Measurements from ENCODE around the gene ZNF582. TPM values are rescaled to one million over a fixed set of nuclear protein-coding genes. Genes with fewer than 3 reads are reported as not detected.

ZNF582 gene
- total and polyA plus RNA-seq, 2 donors (not counting 3 experiments of a cell fraction or from before 2014, with no cell fraction given): 2.5 to 2.9 TPM

- BruUV-seq (replicated peaks): no TSS peak
- TF ChIP-seq, protein P1, sequence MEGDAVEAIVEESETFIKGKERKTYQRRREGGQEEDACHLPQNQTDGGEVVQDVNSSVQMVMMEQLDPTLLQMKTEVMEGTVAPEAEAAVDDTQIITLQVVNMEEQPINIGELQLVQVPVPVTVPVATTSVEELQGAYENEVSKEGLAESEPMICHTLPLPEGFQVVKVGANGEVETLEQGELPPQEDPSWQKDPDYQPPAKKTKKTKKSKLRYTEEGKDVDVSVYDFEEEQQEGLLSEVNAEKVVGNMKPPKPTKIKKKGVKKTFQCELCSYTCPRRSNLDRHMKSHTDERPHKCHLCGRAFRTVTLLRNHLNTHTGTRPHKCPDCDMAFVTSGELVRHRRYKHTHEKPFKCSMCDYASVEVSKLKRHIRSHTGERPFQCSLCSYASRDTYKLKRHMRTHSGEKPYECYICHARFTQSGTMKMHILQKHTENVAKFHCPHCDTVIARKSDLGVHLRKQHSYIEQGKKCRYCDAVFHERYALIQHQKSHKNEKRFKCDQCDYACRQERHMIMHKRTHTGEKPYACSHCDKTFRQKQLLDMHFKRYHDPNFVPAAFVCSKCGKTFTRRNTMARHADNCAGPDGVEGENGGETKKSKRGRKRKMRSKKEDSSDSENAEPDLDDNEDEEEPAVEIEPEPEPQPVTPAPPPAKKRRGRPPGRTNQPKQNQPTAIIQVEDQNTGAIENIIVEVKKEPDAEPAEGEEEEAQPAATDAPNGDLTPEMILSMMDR (IDR thresholded peaks at IDR 0.05; ENCODE audit: extremely low read depth in 1 of 2, insufficient read depth in 1 of 2, low read depth in 1 of 2, low read length in 2 of 2): no peak
- TF ChIP-seq EZH2 (IDR thresholded peaks at IDR 0.05; ENCODE audit: borderline replicate concordance, low read depth, low read length, severe bottlenecking): no peak
- no peak for TF ChIP-seq MYC (IDR thresholded peaks at IDR 0.05; ENCODE audit: low read depth, low read length)
- TF ChIP-seq GATA2 (IDR thresholded peaks at IDR 0.05; ENCODE audit: insufficient read depth, insufficient read length, low read depth, low read length): no peak
- no peak for TF ChIP-seq POLR2AphosphoS5 (IDR thresholded peaks at IDR 0.05; ENCODE audit: insufficient read depth, low read depth, low read length)
- no peak for TF ChIP-seq JUN (IDR thresholded peaks at IDR 0.05; ENCODE audit: borderline replicate concordance, insufficient read depth, insufficient read length, low read depth)
- no peak for TF ChIP-seq FOS (IDR thresholded peaks at IDR 0.05; ENCODE audit: borderline replicate concordance, insufficient read depth, low read length)
- TF ChIP-seq, protein P2, sequence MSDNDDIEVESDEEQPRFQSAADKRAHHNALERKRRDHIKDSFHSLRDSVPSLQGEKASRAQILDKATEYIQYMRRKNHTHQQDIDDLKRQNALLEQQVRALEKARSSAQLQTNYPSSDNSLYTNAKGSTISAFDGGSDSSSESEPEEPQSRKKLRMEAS (IDR thresholded peaks at IDR 0.05; ENCODE audit: insufficient read depth, insufficient read length): no peak
- DNase-seq (ENCODE audit: low read depth, low spot score): no peak
- Histone ChIP-seq H3K27me3 (ENCODE audit: control insufficient read depth in 2 of 2, insufficient read depth in 2 of 2, low read length in 2 of 2) (no peaks in the 10 kb centered on the region), H3K4me3 (replicated peaks in 1 of 3; ENCODE audit: insufficient read depth in 1 of 3, low read depth in 1 of 3, low read length in 3 of 3) (no peak overlapping the region), H3K9me1 (replicated peaks; ENCODE audit: control insufficient read depth, extremely low read depth, insufficient read depth, low read length) (no peaks in the 10 kb centered on the region), H3K36me3 (ENCODE audit: control insufficient read depth in 2 of 2, extremely low read depth in 1 of 2, insufficient read depth in 2 of 2, low read length in 2 of 2) (peaks cover 19 to 23% of the 10 kb centered on the region in 2 experiments), H4K20me1 (replicated peaks; ENCODE audit: control insufficient read depth, extremely low read depth, insufficient read depth, low read length) (no peaks in the 10 kb centered on the region), H3K27ac (ENCODE audit: insufficient read depth, low read depth, low read length) (no peak overlapping the region), H3K9me3 (replicated peaks; ENCODE audit: control insufficient read depth, insufficient read depth, low read length) (peaks cover 4% of the 10 kb centered on the region), H3K4me1 (ENCODE audit: control insufficient read depth, extremely low read depth, insufficient read depth, low read length) (no peaks in the 10 kb centered on the region), H2AFZ (ENCODE audit: low read depth, low read length) (no peak overlapping the region), H3K4me2 (ENCODE audit: insufficient read depth, low read length) (no peak overlapping the region), H3K9ac (replicated peaks; ENCODE audit: extremely low read depth, insufficient read depth, low read length) (no peak overlapping the region), H3K79me2 (ENCODE audit: control insufficient read depth, insufficient read depth, low read length) (no peaks in the 10 kb centered on the region)
- intact Hi-C loops (cut with micrococcal nuclease) (no loop called here), dilution Hi-C loops (cut with MboI; ENCODE audit: extremely low pct_ligation_motif_present, low sequenced_read_pairs) (no loop called here)
- POLR2A ChIA-PET: no interaction called here
- CTCF ChIA-PET: no interaction called here
- FAIRE-seq: no peak
Observed at GRCh38 chr19:56377105-56377924, 16.0 kb downstream of the ZNF582 start.

Measured in endothelial cell of umbilical vein (primary cell).